Right renal pelvis (tissue), 4 donors: ENCODE data around the gene CTAGE15. TPM values are rescaled to one million over a fixed set of nuclear protein-coding genes. Genes with fewer than 3 reads are reported as not detected.
"Not testable (repeated sequence)": the region's sequence is repeated elsewhere in the genome, so short reads cannot be mapped to it uniquely, and the experiment has no call there.

Source experiments
- DNase-seq, 4 donors: peaks; one replicate each; pipeline ENCODE4 v3.0.0-alpha.2; 2013; ENCODE audit warnings: low read depth in 4 of 4, low spot score in 3 of 4, missing footprints in 1 of 4
- polyA plus RNA-seq, 4 donors: library from polyadenylated mRNA; unstranded; fragments of 120-200 nt; gene quantifications; one replicate each; pipeline ENCODE4 v1.2.1, GENCODE V29; 2013; ENCODE audit not compliant: insufficient read length in 4 of 4

CTAGE15 gene
- polyA plus RNA-seq, 4 donors = 0.08 to 1.4 (median 0.60) TPM

DNA sequence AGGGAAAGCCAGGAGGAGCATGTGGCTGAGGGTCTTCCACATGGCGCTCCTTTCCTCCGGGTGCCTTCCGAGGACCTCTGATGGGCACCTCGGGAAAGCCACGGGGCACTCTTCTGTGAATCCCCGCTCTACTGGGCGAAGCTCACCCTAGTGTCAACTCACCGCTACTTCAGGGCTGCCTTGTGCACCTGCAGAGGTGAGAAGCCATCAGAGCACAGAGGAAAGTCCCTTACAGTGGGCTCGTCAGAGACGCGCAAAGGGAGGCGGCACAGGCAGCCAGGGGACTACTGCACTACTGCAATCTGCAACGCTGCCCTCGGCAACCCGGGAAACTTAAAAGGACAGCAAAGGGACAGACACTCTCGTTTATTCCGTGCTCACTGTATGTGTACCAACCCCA is 50.5 kb downstream of the CTAGE15 start:
- not testable (repeated sequence) for DNase-seq

Other genes with a start within 250 kb of the CTAGE15 start
- 1 to 10 TPM; 2.1 to 3.0 (median 2.5) TPM for gene FAM131B, start 209.1 kb upstream of the CTAGE15 start, polyA plus RNA-seq
- 100 to 1,000 TPM in 1 of 4 donors, 10 to 100 TPM in 3; 75.8 to 120 (median 89.8) TPM for gene ZYX, start 190.5 kb upstream of the CTAGE15 start, polyA plus RNA-seq
- gene EPHA1, start 162.9 kb upstream of the CTAGE15 start, polyA plus RNA-seq = 10 to 100 TPM; 16.5 to 22.5 (median 17.6) TPM
- gene TAS2R60, start 128.3 kb upstream of the CTAGE15 start, polyA plus RNA-seq = not detected
- gene TAS2R41, start 93.9 kb upstream of the CTAGE15 start, polyA plus RNA-seq = not detected
- gene TCAF2, start 49.2 kb downstream of the CTAGE15 start, polyA plus RNA-seq = 1 to 10 TPM; 2.4 to 4.0 (median 3.0) TPM
- under 1 TPM in 1 of 4 donors, not detected in 3; 0.06 TPM for gene CTAGE6, start 185.9 kb downstream of the CTAGE15 start, polyA plus RNA-seq